ENCODE results near the gene NUTM1. TPM values are rescaled to one million over a fixed set of nuclear protein-coding genes. Genes with fewer than 3 reads are reported as not detected.

The NUTM1 gene
- total RNA-seq, 2 experiments from 2014 or later, result not detected

DNA sequence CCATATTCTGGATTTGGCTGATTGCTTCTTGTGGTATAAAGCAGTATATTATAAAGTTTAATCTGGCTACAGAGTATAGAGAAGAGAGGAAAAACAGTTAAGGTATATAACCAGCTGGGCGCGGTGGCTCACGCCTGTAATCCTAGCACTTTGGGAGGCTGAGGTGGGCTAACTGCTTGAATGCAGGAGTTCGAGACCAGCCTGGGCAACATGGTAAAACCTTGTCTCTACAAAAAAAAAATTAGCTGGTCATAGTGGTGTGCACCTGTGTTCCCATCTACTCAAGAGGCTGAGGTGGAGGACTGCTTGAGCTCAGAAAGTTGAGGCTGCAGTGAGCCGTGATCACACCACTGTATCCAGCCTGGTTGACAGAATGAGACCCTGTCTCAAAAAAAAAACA lies 12.8 kb upstream of the NUTM1 start:
- no peaks in the 10 kb centered on the region for H3K9me3 Mint-ChIP-seq (ENCODE audit: low read depth)
- no peak for ATAC-seq
- DNase-seq, result no peak
- no peak overlapping the region for H3K4me3 Mint-ChIP-seq
- H3K27me3 Mint-ChIP-seq, result no peaks in the 10 kb centered on the region
- H3K36me3 Mint-ChIP-seq, result peaks cover 6% of the 10 kb centered on the region
- H3K27ac Mint-ChIP-seq, result peak overlapping the region; percentile 38
- peaks cover 79% of the 10 kb centered on the region for H3K4me1 Mint-ChIP-seq
- CTCF ChIA-PET, result interaction anchor here (1.0 to 3.0 kb wide), 3 partner anchors 13 to 89 kb away, joined by 3 to 20 read pairs (median 14); partner anchors contain the start of genes NOP10 and NUTM1

DNA sequence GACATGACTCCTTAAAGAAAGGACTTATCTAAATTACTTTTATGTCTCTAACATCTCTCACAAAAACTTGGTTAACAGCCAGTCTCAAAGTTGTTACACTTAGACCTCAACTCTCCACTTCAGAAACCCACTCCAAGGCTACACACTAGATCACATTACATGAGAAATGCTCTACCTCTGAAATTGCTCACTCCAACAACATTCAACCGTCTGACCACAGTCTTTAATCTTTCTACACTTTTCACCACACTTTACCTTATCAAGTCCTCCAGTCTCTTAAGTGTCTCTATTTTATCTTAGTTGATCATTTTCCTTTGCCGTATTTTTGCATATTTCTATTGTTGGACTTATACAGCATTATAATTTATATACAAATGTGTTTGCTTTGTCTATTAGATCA lies 11.3 kb upstream of the NUTM1 start:
- H3K9me3 Mint-ChIP-seq (ENCODE audit: low read depth), result no peaks in the 10 kb centered on the region
- no peaks in the 10 kb centered on the region for H3K27me3 Mint-ChIP-seq
- peak overlapping the region; percentile 86 for H3K27ac Mint-ChIP-seq
- peak overlapping the region; percentile 30 for H3K4me3 Mint-ChIP-seq
- DNase-seq (no peak), ATAC-seq (peak; percentile 51)
- peaks cover 81% of the 10 kb centered on the region for H3K4me1 Mint-ChIP-seq
- CTCF ChIA-PET, result no interaction called here
- peaks cover 8% of the 10 kb centered on the region for H3K36me3 Mint-ChIP-seq

DNA sequence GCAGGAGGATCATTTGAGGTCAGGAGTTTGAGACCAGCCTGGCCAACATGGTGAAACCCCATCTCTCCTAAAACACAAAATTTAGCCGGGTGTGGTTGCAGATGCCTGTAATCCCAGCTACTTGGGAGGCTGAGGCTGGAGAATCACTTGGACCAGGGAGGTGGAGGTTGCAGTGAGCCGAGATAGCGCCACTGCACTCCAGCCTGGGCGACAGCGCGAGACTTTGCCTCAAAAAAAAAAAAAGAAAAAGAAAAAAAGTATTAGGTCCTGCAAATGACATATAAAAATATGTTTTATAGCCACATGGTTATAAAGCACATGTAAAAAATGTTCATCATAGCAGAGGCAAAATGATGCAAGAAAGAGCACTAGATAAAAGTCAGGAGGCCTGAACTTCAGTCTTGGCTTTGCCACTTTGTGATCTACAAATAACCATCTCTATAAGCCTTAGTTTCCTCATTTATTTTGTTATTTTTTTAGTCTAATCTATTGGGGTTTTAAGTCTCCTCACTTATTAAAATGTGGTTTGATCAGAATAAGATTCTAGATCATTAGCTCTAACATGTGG lies 10.5 kb upstream of the NUTM1 start:
- DNase-seq (no peak), ATAC-seq (no peak)
- peak overlapping the region; percentile 86 for H3K27ac Mint-ChIP-seq
- H3K36me3 Mint-ChIP-seq, result peaks cover 8% of the 10 kb centered on the region
- peaks cover 77% of the 10 kb centered on the region for H3K4me1 Mint-ChIP-seq
- no peaks in the 10 kb centered on the region for H3K9me3 Mint-ChIP-seq (ENCODE audit: low read depth)
- H3K4me3 Mint-ChIP-seq, result peak overlapping the region; percentile 30
- CTCF ChIA-PET, result interaction anchor here (1.2 to 1.3 kb wide), 2 partner anchors 35 to 91 kb away, joined by 3 read pairs; partner anchors contain the start of gene LPCAT4
- no peaks in the 10 kb centered on the region for H3K27me3 Mint-ChIP-seq

DNA sequence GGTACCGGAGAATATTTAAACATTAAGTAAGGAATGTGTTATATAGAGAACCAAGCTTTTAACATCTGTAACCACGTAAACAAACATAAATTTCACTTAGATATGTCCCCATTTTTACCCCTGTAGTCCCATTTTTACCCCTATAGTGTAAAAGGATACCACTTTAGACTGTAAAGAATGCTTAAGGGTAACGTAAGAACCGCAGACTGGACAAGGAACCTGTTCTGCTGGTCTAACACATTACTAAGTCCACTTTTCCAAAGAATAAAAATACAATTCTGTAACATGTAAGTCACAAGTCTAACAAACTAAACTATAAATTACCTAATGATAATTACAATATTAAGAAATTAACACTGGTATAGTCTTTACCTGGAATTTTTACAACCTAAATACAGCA lies 8.4 kb upstream of the NUTM1 start:
- no peak for DNase-seq
- Mint-ChIP-seq H3K27ac (peak overlapping the region; percentile 93), H3K4me1 (peaks cover 73% of the 10 kb centered on the region), H3K9me3 (ENCODE audit: low read depth) (no peaks in the 10 kb centered on the region), H3K36me3 (peaks cover 10% of the 10 kb centered on the region), H3K27me3 (no peaks in the 10 kb centered on the region), H3K4me3 (peak overlapping the region; percentile 93)
- ATAC-seq, result no peak
- CTCF ChIA-PET, result interaction anchor here (1.3 to 1.8 kb wide), 3 partner anchors 8 to 22 kb away, joined by 3 to 8 read pairs (median 4); partner anchors contain the start of genes NOP10 and NUTM1

DNA sequence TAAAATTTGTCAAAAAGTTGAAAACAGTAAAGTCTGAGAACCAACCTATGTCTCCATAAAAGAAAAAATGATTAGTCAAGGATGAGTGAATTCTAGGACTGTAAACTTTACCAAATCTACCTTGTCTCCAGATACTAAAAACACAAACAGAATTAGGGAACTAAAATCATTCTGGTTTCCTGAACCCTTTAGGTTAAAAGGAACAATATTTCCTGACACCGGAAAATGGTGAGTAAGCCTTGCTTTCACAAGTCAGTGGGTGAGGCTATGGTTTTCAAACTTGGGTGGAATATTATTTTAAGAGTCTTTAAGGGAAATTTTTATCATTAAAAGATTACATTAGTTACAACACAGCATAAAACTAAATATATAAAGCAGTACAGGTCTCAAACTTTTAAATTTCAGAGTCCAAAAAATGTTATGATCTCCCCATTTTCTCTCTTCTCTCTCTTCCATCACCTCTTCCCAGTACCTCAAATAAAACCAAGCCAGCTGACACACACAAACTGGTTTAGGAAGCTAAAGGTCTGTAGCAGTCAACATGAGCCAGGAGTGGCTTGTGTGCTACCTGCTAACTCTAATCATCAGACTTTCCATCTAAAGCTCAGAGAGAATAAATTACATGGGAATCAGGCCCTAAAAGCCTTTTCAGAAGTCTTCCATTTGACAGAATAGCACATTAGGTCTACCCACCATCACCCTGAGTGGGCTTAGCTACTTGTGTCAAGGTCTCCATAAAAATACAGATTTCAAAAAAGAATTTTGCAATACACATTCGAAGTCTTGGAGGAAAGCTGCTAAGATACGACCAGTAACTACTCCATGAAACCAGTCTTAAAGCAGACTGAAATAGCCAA lies 7.7 kb upstream of the NUTM1 start:
- peak overlapping the region; percentile 93 for H3K27ac Mint-ChIP-seq
- H3K4me3 Mint-ChIP-seq, result peak overlapping the region; percentile 93
- no peaks in the 10 kb centered on the region for H3K27me3 Mint-ChIP-seq
- H3K9me3 Mint-ChIP-seq (ENCODE audit: low read depth), result no peaks in the 10 kb centered on the region
- DNase-seq (no peak), ATAC-seq (no peak)
- peaks cover 74% of the 10 kb centered on the region for H3K4me1 Mint-ChIP-seq
- peaks cover 17% of the 10 kb centered on the region for H3K36me3 Mint-ChIP-seq
- CTCF ChIA-PET, result interaction anchor here (1.4 to 5.1 kb wide), 3 partner anchors 10 to 39 kb away, joined by 3 to 44 read pairs (median 8); partner anchors contain the start of gene LPCAT4

DNA sequence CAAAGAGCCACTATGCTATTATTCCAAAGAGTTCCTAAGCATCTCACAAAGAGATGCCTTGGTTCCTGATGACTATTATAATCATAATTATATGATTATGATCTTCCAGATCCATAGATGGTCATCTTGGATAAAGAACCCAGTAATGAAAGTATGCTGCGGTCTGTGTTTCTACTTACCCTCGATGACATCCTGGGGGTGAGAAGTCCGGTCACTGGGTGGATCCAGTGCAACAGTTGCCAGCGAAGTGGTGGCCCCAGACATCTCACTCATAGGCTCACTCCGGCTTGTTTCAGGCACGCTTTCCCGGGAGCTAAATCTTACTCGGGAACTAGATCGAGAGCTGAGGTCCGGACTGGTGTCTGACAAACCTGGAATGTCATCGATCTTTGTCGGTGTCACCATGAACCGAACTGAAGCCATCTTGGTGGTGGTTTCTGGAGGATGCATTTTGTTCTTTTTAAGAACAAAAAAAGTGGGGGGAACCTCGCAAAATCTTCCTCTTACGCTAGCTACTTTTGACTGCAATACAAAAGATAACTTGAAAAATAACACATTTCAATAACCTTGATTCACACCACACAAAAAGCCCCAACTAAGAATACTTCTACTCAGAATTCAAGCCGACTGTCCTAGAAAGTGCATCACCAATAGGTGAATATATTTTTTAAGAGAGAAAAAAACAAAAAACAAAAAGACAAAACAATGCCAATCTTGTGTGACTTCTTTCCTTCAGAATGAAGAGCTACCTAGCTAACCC lies 6.7 kb upstream of the NUTM1 start:
- DNase-seq, result peak; percentile 60
- Mint-ChIP-seq H3K4me3 (peak overlapping the region; percentile 93), H3K27ac (peak overlapping the region; percentile 93), H3K4me1 (peaks cover 72% of the 10 kb centered on the region), H3K27me3 (no peaks in the 10 kb centered on the region), H3K36me3 (peaks cover 19% of the 10 kb centered on the region), H3K9me3 (ENCODE audit: low read depth) (no peaks in the 10 kb centered on the region)
- no peak for ATAC-seq
- CTCF ChIA-PET, result interaction anchor here (1.4 to 5.1 kb wide), 5 partner anchors 8 to 95 kb away, joined by 3 to 44 read pairs (median 8); partner anchors contain the start of gene LPCAT4

DNA sequence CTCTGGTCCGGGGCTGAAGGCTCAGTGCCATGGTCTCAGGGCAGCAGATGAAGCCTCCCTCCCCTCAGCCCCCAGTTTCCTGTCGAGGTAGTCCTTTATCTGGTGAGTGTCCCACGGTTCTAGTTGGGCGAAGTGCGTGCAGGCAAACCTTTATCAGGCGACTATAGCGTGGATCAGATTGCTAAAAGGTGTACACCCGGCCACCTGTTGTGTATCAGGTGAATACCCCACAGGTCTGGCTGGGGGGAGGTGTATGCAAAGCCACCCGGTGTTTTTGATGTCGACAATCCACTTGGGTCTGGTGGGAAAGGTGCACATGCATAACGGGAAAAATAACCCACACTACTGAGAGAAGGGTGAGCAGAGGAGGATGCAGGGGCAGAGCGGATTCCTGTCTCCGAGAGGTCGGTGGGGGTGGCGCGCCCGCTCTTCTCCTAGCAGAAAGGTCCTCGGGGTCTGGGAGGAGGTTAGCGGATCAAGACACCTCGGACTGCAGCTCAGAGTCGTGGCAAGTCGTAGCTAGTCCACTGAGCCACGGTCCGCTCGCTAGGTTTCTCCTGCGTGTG lies 6.0 kb upstream of the NUTM1 start:
- H3K27me3 Mint-ChIP-seq, result no peaks in the 10 kb centered on the region
- H3K4me1 Mint-ChIP-seq, result peaks cover 72% of the 10 kb centered on the region
- DNase-seq (peak; percentile 61), ATAC-seq (peak; percentile 12)
- peak overlapping the region; percentile 93 for H3K27ac Mint-ChIP-seq
- peak overlapping the region; percentile 93 for H3K4me3 Mint-ChIP-seq
- CTCF ChIA-PET, result interaction anchor here (1.7 to 5.1 kb wide), 3 partner anchors 9 to 96 kb away, joined by 6 to 44 read pairs (median 17); partner anchors contain the start of gene LPCAT4
- H3K9me3 Mint-ChIP-seq (ENCODE audit: low read depth), result no peaks in the 10 kb centered on the region
- H3K36me3 Mint-ChIP-seq, result peaks cover 23% of the 10 kb centered on the region

DNA sequence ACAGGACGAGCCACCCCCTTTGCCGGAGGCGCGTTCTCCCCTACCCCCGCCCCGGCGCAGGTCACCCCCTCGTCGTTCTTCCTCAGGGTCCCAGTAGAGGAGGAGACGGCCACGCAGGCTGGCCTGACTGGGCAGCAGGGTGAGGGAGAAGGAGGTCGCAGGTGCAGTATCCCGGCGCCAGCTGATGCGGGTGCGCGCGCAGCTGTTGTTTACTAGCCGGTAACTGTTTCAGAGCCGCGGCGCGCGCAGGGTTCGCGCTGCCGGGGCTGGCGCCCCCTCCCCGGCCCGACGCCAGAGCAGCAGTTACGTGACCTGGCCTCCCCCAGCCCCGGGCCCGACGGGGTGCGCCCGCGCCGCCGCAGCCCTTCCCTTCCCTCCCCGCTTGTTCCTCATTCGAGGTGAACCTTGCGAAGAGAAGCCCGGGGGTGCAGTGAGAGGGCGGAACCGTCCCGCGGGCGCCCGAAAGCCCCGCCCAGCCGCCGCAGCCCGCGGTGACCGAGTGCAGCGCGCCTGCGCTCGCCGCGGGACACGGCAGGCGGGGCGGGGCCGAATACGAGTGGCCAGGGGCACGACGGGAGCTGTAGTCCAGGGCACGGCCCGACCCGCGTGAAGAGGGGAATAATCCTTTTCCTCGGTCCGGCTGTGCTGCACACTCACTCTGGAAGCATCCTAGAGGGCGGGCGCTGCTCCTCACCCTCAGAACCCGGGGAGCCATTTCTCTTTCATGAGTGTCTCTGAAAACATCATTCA lies 5.4 kb upstream of the NUTM1 start, which contains the start of gene SLC12A6:
SLC12A6 (minus strand) TSS at position 225 of the 750 bp plus-strand sequence. CDS start 1,101 bp downstream, outside the sequence.
- Mint-ChIP-seq H3K27me3 (no peaks in the 10 kb centered on the region), H3K4me3 (peak within 1 kb of the TSS; percentile 93), H3K9me3 (ENCODE audit: low read depth) (no peaks in the 10 kb centered on the region), H3K36me3 (peaks cover 24% of the 10 kb centered on the region), H3K4me1 (peaks cover 67% of the 10 kb centered on the region), H3K27ac (peak within 1 kb of the TSS; percentile 93)
- ATAC-seq (peak; percentile 84), DNase-seq (peak; percentile 93)
- CTCF ChIA-PET, result interaction anchor here (1.7 to 5.1 kb wide), 3 partner anchors 10 to 96 kb away, joined by 6 to 44 read pairs (median 17); partner anchors contain the start of gene LPCAT4

DNA sequence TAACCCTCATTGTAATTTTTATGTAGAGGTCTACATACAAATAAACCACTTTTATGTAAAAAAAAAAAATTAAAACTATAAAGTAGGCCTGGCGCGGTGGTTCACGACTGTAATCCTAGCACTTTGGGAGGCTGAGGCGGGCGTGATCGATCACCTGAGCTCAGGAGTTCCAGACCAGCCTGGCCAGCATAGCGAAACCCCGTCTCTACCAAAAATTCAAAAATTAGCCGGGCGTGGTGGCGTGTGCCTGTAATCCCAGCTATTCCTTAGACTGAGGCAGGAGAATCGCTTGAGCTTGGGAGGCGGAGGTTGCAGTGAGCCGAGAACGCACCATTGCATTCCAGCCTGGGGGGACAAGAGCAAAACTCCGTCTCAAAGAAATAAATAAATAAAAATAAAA lies 4.8 kb upstream of the NUTM1 start:
- no peak for DNase-seq

DNA sequence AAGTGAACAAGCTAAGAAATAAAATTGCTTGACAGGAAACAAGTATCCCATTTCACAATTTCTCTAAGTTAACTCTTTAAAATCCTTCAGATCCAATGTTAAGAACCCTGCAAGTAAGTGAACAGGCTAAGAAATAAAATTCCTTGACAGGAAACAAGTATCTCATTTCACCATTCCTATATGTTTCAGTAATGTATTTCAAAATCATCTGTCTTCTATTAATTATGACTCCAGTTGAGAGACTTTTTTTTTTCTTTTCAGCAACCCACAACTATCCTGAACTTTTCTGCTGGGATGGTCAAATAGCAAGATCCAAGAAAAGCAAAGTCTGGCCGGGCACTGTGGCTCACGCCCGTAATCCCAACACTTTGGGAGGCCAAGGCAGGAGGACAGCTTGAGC lies 3.2 kb upstream of the NUTM1 start:
- Mint-ChIP-seq H3K27me3 (no peaks in the 10 kb centered on the region), H3K9me3 (ENCODE audit: low read depth) (no peaks in the 10 kb centered on the region), H3K27ac (peak overlapping the region; percentile 22), H3K36me3 (peaks cover 24% of the 10 kb centered on the region), H3K4me3 (peak overlapping the region; percentile 21), H3K4me1 (peaks cover 51% of the 10 kb centered on the region)
- CTCF ChIA-PET, result interaction anchor here (0.9 to 5.1 kb wide), 3 partner anchors 11 to 98 kb away, joined by 3 to 44 read pairs (median 4); partner anchors contain the start of gene LPCAT4
- ATAC-seq (no peak), DNase-seq (no peak)

More for the DNA sequence above, 4.8 kb upstream of the NUTM1 start:
- Mint-ChIP-seq H3K4me1 (peaks cover 63% of the 10 kb centered on the region), H3K27ac (no peak overlapping the region), H3K9me3 (ENCODE audit: low read depth) (no peaks in the 10 kb centered on the region), H3K27me3 (no peaks in the 10 kb centered on the region), H3K36me3 (peaks cover 24% of the 10 kb centered on the region), H3K4me3 (peak overlapping the region; percentile 93)
- CTCF ChIA-PET, result interaction anchor here (2.8 to 5.1 kb wide), 2 partner anchors 10 to 29 kb away, joined by 17 to 44 read pairs; partner anchors contain the start of gene LPCAT4
- ATAC-seq, result no peak

DNA sequence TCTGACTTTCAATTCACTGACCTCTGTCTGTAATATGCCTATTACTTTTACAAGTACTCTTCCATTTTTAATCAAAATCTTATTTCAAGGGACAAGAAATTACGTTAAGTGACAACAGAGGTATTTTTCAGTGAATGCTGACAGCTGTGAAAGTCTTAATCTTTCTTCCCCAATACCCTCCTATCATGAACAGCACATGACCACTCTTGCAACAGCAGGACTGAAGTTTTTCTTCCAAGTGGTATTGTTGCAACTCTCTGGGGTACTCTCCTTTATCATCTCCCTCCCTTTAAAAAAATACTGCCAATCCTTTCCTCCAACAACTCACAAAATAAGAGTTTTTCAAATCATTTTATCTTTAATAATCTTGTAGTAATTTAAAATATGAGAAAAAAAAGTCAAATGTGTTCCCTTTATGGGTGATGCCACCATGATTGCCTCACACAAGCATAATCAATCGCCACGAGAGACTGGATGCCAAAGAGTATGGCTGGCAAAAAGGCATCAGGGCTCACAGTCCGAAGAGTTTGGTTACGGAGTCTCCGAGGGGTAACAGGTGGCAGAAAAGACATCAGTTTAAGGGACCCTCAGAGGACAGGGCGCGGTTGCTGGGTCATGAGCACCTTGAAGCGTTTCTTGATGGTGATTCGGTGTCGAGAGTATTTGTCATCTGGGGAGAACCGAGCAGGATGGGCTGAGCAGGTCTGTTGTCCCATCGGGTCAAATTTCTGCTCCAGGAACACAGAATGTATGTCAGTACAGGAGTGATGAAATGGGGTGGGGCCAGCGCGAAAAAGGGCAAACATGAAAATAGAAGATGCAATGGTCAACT lies 1.5 kb upstream of the NUTM1 start:
- Mint-ChIP-seq H3K4me3 (no peak overlapping the region), H3K4me1 (peaks cover 36% of the 10 kb centered on the region), H3K9me3 (ENCODE audit: low read depth) (no peaks in the 10 kb centered on the region), H3K27me3 (no peaks in the 10 kb centered on the region), H3K27ac (peak overlapping the region; percentile 67), H3K36me3 (peaks cover 23% of the 10 kb centered on the region)
- CTCF ChIA-PET, result interaction anchor here (1.1 to 3.2 kb wide), 3 partner anchors 11 to 132 kb away, joined by 3 to 55 read pairs (median 14); partner anchors contain the start of genes KATNBL1 and LPCAT4
- ATAC-seq, result no peak
- DNase-seq, result no peak

All from activated CD8-positive, alpha-beta memory T cell treated with anti-CD3 and anti-CD28 coated beads, Interleukin-2, amount 10 ng/mL, durations not matched to agents 7 days and 5 days (primary cell).